Psoas muscle (tissue), 8 donors: ENCODE results near the gene VPS25. TPM values are rescaled to one million over a fixed set of nuclear protein-coding genes. Genes with fewer than 3 reads are reported as not detected.

Source experiments
- ATAC-seq, 4 donors: fragments of 200-7000 bp; cut with Tn5 transposase; one replicate each; pipeline ENCODE4 v1.9.1; 2020; ENCODE audit warnings: moderate library complexity in 3 of 4, mild to moderate bottlenecking in 2 of 4
- DNase-seq, 2 donors: peaks; one replicate each; pipeline ENCODE4 v3.0.0-alpha.2; 2020
- H3K27ac ChIP-seq: fragments of 200-600 bp; one replicate; pipeline ENCODE4 v1.8.0; 2022
- H3K27me3 ChIP-seq, 3 donors: fragments of 200-600 bp in 1 of 3; one replicate each; pipeline versions ENCODE4 v1.6.1 to v1.8.0; 2013 to 2022; ENCODE audit warnings: low read length in 2 of 3, mild to moderate bottlenecking in 2 of 3, moderate library complexity in 1 of 3; ENCODE audit not compliant: insufficient read depth in 3 of 3
- H3K36me3 ChIP-seq, 2 donors: fragments of 200-600 bp in 1 of 2; one replicate each; pipeline versions ENCODE4 v1.6.1 to v1.8.0; 2013 to 2022; ENCODE audit warnings: low read depth in 1 of 2, mild to moderate bottlenecking in 1 of 2, moderate library complexity in 1 of 2; ENCODE audit not compliant: insufficient read depth in 1 of 2
- H3K4me1 ChIP-seq: fragments of 200-600 bp; one replicate; pipeline ENCODE4 v1.8.0; 2022
- H3K4me3 ChIP-seq: fragments of 200-600 bp; one replicate; pipeline ENCODE4 v1.8.0; 2022; ENCODE audit warnings: mild to moderate bottlenecking
- H3K9me3 ChIP-seq: fragments of 200-600 bp; one replicate; pipeline ENCODE4 v1.8.0; 2022
- WGBS, 3 donors: extraction: QIAGEN DNeasy Blood & Tissue Kit; methylation state at CpG; one replicate each; pipeline versions ENCODE4 v1.1.6 to v1.1.7; 2013; 5-methylcytosine and 5-hydroxymethylcytosine counted together
- intact Hi-C, 2 donors: fragments of 100-400 bp; cut with DNase I; formaldehyde crosslinking; loops; one replicate each; pipeline versions ENCODE4 v1.11.0 to v1.14.2; 2022
- polyA plus RNA-seq, 3 donors: library from polyadenylated mRNA; stranded (reverse); fragments of 200-250 nt; gene quantifications; one replicate each; pipeline ENCODE4 v1.2.3, GENCODE V29; 2013
- total RNA-seq, 4 donors: library from RNA; stranded (reverse); fragmentation: NEBNext Ultra II Directional in 2 of 4; extraction: Animal tissue kit (Norgen Biotek cat#: 25700) in 2 of 4; gene quantifications; one replicate each; pipeline versions ENCODE4 v1.2.1 to v1.2.4, GENCODE V29; 2021 to 2023
- TF ChIP-seq, protein P1 (sequence below): fragments of 200-600 bp; IDR thresholded peaks from one replicate; pipeline ENCODE4 v1.8.0; 2022; ENCODE audit warnings: antibody characterized with exemption
- donor health status: healthy with polysubstance abuse.
- donor health status: DM: no; HTN: no; CAD: no; lungs with moderate emphysema.
- donor health status: Bipolar disorder and iron deficiency.
- donor health status: healthy.
- donor health status: DM: yes; HTN: yes; CAD: no.
- donor health status: DM: no; HTN: no; CAD: no.
- donor health status: DM: no; HTN: no; CAD: no.
- donor health status: DM: yes; HTN: yes; CAD: no.

Gene VPS25
- total and polyA plus RNA-seq, 7 donors: 38.6 to 73.3 (median 45.2) TPM

GRCh38 chr17:42797067-42798007 is 24.1 kb downstream of the VPS25 start:
- no peak for DNase-seq

GRCh38 chr17:42798011-42798382 is 24.7 kb downstream of the VPS25 start:
- Histone ChIP-seq H3K27me3 (no peaks in the 10 kb centered on the region), H3K36me3 (peaks cover 0 to 23% of the 10 kb centered on the region in 2 donors), H3K4me3 (peak overlapping the region; percentile 98), H3K4me1 (peaks cover 11% of the 10 kb centered on the region), H3K27ac (peak overlapping the region; percentile 88), H3K9me3 (no peaks in the 10 kb centered on the region)
- ATAC-seq: peak in 1 of 4 donors; percentile 14
- TF ChIP-seq, protein P1, sequence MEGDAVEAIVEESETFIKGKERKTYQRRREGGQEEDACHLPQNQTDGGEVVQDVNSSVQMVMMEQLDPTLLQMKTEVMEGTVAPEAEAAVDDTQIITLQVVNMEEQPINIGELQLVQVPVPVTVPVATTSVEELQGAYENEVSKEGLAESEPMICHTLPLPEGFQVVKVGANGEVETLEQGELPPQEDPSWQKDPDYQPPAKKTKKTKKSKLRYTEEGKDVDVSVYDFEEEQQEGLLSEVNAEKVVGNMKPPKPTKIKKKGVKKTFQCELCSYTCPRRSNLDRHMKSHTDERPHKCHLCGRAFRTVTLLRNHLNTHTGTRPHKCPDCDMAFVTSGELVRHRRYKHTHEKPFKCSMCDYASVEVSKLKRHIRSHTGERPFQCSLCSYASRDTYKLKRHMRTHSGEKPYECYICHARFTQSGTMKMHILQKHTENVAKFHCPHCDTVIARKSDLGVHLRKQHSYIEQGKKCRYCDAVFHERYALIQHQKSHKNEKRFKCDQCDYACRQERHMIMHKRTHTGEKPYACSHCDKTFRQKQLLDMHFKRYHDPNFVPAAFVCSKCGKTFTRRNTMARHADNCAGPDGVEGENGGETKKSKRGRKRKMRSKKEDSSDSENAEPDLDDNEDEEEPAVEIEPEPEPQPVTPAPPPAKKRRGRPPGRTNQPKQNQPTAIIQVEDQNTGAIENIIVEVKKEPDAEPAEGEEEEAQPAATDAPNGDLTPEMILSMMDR: no peak
- 8 to 11% (median 8%) methylated on average over 10 of the region's 10 CpGs for WGBS, 3 donors
- no peak for DNase-seq
- intact Hi-C loops: no loop called here

More at GRCh38 chr17:42797067-42798007, 24.1 kb downstream of the VPS25 start:
- TF ChIP-seq, protein P1: no peak
- H3K27me3 ChIP-seq: no peaks in the 10 kb centered on the region
- WGBS, 3 donors: 63 to 68% (median 67%) methylated on average over 10 of the region's 10 CpGs
- ATAC-seq: peak in 1 of 4 donors; percentile 2
- peaks cover 11% of the 10 kb centered on the region for H3K4me1 ChIP-seq
- H3K9me3 ChIP-seq: no peaks in the 10 kb centered on the region
- intact Hi-C loops: no loop called here
- peaks cover 0 to 23% of the 10 kb centered on the region in 2 donors for H3K36me3 ChIP-seq
- H3K27ac ChIP-seq: no peak overlapping the region
- H3K4me3 ChIP-seq: peak overlapping the region; percentile 98

DNA sequence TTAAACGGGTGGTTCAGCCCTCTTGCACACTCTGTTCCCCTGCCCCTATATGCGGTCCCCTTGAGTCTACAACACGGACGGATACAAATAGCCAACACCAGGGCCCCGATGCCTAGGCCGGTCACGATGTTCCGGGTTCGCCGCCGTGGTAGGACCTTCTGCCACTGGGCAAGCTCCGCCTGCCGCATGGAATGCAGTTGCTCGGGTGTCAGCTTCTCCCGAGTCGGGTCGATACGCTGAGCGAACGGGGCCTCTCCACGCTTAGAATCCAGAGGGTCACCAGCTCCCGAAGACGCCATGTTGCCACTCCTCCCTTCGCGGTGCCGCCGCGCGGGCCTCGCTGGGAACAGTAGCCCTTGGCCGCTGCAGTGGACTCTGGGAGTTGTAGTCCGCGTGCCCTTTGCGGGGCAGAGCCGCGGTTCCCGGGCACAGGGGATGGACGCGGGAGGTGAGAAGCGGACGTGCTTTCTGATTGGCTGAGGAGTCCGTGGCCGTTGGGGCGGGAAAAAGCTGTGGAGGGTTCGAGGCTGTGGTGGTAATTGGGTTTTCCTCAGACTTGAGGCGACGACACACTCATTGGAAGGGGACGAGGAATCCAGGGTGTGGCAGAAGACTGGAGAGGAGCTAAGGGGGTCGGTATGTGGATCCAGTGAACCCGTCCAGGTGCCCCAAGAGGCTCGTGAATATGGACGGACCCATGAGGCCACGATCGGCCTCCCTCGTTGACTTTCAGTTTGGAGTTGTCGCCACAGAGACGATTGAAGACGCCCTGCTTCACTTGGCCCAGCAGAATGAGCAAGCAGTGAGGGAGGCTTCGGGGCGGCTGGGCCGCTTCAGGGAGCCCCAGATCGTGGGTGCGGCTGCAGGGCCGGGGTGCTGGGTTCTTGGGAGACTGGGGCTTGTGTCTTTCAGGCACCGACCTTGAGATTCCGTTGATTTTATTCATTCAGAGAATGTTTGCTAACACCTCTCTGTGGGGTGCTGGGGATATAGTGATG is 25.4 kb downstream of the VPS25 start, which contains the start of the genes CNTD1 and COA3:
Gene CNTD1 (plus strand): TSS at position 479 of the 998 bp plus-strand sequence. CDS start 207 bp downstream, at position 686.
Gene COA3 (minus strand): TSS at position 322 of the 998 bp plus-strand sequence. CDS start 23 bp downstream, at position 299.
- DNase-seq (peak; percentile 91 to 94), ATAC-seq (peak; percentile 96 to 99 (median 98))
- Histone ChIP-seq H3K36me3 (peaks cover 0 to 23% of the 10 kb centered on the region in 2 donors), H3K4me1 (peaks cover 11% of the 10 kb centered on the region), H3K4me3 (peak within 1 kb of the TSS; percentile 98), H3K27me3 (no peaks in the 10 kb centered on the region), H3K27ac (peak within 1 kb of the TSS; percentile 88), H3K9me3 (no peaks in the 10 kb centered on the region)
- TF ChIP-seq, protein P1: no peak
- intact Hi-C loops: no loop called here
- WGBS, 3 donors: 25 to 30% (median 26%) methylated on average over 56 to 66 of the region's 66 CpGs

GRCh38 chr17:42803074-42803883 is 30.0 kb downstream of the VPS25 start:
- ATAC-seq (no peak), DNase-seq (no peak)
- H3K4me1 ChIP-seq: no peaks in the 10 kb centered on the region
- H3K36me3 ChIP-seq: peaks cover 0 to under 1% of the 10 kb centered on the region in 2 donors
- H3K27ac ChIP-seq: no peak overlapping the region
- H3K9me3 ChIP-seq: no peaks in the 10 kb centered on the region
- H3K27me3 ChIP-seq: no peaks in the 10 kb centered on the region
- TF ChIP-seq, protein P1: no peak
- intact Hi-C loops: no loop called here
- WGBS, 3 donors: 26 to 39% (median 36%) methylated on average over 2 of the region's 2 CpGs
- H3K4me3 ChIP-seq: no peak overlapping the region
